NB4 (cell line): ENCODE results near the gene CDRT4.

Experiments
- DNase-seq: peaks from one replicate; pipeline ENCODE4 v3.0.0; 2010; ENCODE audit warnings: low read depth
- H3K4me3 ChIP-seq: one replicate; pipeline ENCODE4 v1.5.1; 2011; ENCODE audit warnings: mild to moderate bottlenecking, low read depth, low read length, moderate library complexity
- CTCF ChIP-seq: IDR thresholded peaks from one replicate; pipeline ENCODE4 v1.5.1; 2012; ENCODE audit warnings: low read depth, low read length
- MAX ChIP-seq: IDR thresholded peaks from 2 replicates; pipeline ENCODE4 v1.6.1; 2011; ENCODE audit warnings: low read depth, low read length
- MYC ChIP-seq: IDR thresholded peaks from 2 replicates; pipeline ENCODE4 v1.6.1; 2011; ENCODE audit warnings: low read depth, low read length
- POLR2A ChIP-seq: IDR thresholded peaks from 2 replicates; pipeline ENCODE4 v1.6.1; 2011; ENCODE audit warnings: mild to moderate bottlenecking; ENCODE audit not compliant: insufficient read length; ENCODE audit errors: extremely low read depth

CDRT4 gene

GRCh38 chr17:15464231-15464985 lies 3.0 kb downstream of the CDRT4 start:
- H3K4me3 ChIP-seq, result no peak overlapping the region

GRCh38 chr17:15462976-15463772 lies 4.2 kb downstream of the CDRT4 start:
- no peak overlapping the region for H3K4me3 ChIP-seq
- no peak for DNase-seq
- TF ChIP-seq CTCF (no peak), POLR2A (no peak), MAX (no peak), MYC (no peak)

More at GRCh38 chr17:15464231-15464985, 3.0 kb downstream of the CDRT4 start:
- TF ChIP-seq MYC, result no peak
- no peak for TF ChIP-seq MAX
- no peak for TF ChIP-seq CTCF
- no peak for TF ChIP-seq POLR2A
- no peak for DNase-seq

GRCh38 chr17:15457723-15458094 lies 9.7 kb downstream of the CDRT4 start:
- no peak for DNase-seq
- no peak overlapping the region for H3K4me3 ChIP-seq
- TF ChIP-seq MAX (no peak), CTCF (no peak), MYC (no peak), POLR2A (no peak)

- TF ChIP-seq MAX (no peak), POLR2A (no peak), CTCF (no peak), MYC (no peak)
- no peak overlapping the region for H3K4me3 ChIP-seq
- no peak for DNase-seq
Observed at GRCh38 chr17:15456972-15457722, 10.3 kb downstream of the CDRT4 start.

GRCh38 chr17:15456496-15456895 lies 10.9 kb downstream of the CDRT4 start:
- no peak for DNase-seq
- no peak overlapping the region for H3K4me3 ChIP-seq
- TF ChIP-seq POLR2A, result no peak

- TF ChIP-seq POLR2A, result no peak
- no peak for TF ChIP-seq MYC
- TF ChIP-seq MAX, result no peak
- TF ChIP-seq CTCF, result no peak
- DNase-seq, result no peak
- H3K4me3 ChIP-seq, result no peak overlapping the region
Observed at GRCh38 chr17:15454346-15454745, 13.1 kb downstream of the CDRT4 start.
